ENCODE measurements around the gene TNNC1. TPM values are rescaled to one million over a fixed set of nuclear protein-coding genes. Genes with fewer than 3 reads are reported as not detected.

The TNNC1 gene
- total and polyA plus RNA-seq, 2 of the 13 experiments (the other 11 are each of a cell fraction or from before 2014, with no cell fraction given), result 11.8 to 36.4 TPM

DNA sequence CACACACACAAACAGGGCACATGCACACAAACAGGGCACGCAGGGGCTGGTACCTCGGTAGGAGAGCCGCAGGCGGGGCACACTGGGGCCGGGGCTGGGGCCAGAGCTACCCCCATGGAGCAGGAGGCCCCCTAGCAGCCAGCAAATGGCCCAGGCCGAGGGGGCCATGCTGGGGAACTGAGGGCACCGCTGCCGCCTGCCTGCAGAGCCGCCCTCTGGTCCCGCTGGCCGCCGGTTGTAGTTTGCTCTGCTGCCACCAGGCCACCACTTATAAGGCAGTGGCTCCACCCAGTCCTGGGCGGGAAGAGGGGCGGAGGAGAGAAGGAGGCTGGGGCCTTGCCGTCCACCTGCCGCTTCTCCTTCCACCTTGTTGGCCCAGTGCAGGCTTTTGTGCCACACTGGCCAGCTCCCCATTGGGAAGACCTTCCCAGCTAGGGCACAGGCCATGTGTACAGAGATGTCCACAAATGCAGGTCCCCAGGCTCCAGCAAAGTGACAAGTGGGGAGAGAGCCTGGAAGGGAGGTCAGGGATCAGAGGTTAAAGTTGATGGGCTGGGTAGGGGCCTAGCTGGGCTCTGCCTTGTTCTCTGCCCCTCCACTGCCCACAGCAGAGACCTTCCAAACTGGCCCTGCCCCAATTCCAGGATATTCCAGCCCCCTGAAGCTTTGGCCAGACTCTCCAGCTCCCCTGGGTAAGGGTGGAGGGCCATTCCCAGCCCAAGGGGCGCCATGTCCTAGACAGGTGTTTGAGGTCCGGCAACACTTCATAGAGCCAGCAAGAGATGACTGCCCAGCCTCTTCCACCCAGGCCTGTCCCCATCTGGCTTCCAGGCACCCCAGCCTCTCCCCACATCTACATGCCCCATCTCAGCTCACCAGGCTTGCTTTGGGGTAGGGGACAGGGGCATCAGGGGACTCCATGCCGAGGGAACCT is 8.7 kb downstream of the TNNC1 start, which contains the start of gene SEMA3G (continued):
- TF ChIP-seq BCL6 (CRISPR knock-in tag; IDR thresholded peaks at IDR 0.05), result peak; percentile 36; the same call in 1 of the 2 replicates
- TF ChIP-seq ZKSCAN8 (CRISPR knock-in tag; IDR thresholded peaks at IDR 0.05; ENCODE audit: borderline replicate concordance), result no peak
- peak; percentile 87 for TF ChIP-seq TAF1 (CRISPR knock-in tag; IDR thresholded peaks at IDR 0.05)
- no peak for TF ChIP-seq ZNF251 (CRISPR knock-in tag; IDR thresholded peaks at IDR 0.05)
- TF ChIP-seq SRSF9 (IDR thresholded peaks at IDR 0.05; ENCODE audit: borderline replicate concordance, insufficient read depth, low read depth, low read length, poor library complexity, severe bottlenecking), result no peak
- TF ChIP-seq, protein P1, sequence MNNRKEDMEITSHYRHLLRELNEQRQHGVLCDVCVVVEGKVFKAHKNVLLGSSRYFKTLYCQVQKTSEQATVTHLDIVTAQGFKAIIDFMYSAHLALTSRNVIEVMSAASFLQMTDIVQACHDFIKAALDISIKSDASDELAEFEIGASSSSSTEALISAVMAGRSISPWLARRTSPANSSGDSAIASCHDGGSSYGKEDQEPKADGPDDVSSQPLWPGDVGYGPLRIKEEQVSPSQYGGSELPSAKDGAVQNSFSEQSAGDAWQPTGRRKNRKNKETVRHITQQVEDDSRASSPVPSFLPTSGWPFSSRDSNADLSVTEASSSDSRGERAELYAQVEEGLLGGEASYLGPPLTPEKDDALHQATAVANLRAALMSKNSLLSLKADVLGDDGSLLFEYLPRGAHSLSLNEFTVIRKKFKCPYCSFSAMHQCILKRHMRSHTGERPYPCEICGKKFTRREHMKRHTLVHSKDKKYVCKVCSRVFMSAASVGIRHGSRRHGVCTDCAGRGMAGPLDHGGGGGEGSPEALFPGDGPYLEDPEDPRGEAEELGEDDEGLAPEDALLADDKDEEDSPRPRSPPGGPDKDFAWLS (CRISPR knock-in tag; IDR thresholded peaks at IDR 0.05; ENCODE audit: borderline replicate concordance), result no peak
- TF ChIP-seq SMARCC2 (IDR thresholded peaks at IDR 0.05), result no peak
- no peak for TF ChIP-seq PAX8 (CRISPR knock-in tag; IDR thresholded peaks at IDR 0.05; ENCODE audit: borderline replicate concordance)
- TF ChIP-seq, protein P2, sequence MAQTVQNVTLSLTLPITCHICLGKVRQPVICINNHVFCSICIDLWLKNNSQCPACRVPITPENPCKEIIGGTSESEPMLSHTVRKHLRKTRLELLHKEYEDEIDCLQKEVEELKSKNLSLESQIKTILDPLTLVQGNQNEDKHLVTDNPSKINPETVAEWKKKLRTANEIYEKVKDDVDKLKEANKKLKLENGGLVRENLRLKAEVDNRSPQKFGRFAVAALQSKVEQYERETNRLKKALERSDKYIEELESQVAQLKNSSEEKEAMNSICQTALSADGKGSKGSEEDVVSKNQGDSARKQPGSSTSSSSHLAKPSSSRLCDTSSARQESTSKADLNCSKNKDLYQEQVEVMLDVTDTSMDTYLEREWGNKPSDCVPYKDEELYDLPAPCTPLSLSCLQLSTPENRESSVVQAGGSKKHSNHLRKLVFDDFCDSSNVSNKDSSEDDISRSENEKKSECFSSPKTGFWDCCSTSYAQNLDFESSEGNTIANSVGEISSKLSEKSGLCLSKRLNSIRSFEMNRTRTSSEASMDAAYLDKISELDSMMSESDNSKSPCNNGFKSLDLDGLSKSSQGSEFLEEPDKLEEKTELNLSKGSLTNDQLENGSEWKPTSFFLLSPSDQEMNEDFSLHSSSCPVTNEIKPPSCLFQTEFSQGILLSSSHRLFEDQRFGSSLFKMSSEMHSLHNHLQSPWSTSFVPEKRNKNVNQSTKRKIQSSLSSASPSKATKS (CRISPR knock-in tag; IDR thresholded peaks at IDR 0.05), result no peak
- TF ChIP-seq, protein P3, sequence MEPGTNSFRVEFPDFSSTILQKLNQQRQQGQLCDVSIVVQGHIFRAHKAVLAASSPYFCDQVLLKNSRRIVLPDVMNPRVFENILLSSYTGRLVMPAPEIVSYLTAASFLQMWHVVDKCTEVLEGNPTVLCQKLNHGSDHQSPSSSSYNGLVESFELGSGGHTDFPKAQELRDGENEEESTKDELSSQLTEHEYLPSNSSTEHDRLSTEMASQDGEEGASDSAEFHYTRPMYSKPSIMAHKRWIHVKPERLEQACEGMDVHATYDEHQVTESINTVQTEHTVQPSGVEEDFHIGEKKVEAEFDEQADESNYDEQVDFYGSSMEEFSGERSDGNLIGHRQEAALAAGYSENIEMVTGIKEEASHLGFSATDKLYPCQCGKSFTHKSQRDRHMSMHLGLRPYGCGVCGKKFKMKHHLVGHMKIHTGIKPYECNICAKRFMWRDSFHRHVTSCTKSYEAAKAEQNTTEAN (CRISPR knock-in tag; conservative IDR thresholded peaks at IDR 0.05), result no peak
- no peak for TF ChIP-seq PAWR (CRISPR knock-in tag; IDR thresholded peaks at IDR 0.05; ENCODE audit: borderline replicate concordance)
- no peak for TF ChIP-seq BRD4 (CRISPR knock-in tag; IDR thresholded peaks at IDR 0.05)
- TF ChIP-seq ZNF737 (CRISPR knock-in tag; IDR thresholded peaks at IDR 0.05; ENCODE audit: borderline replicate concordance), result no peak
- TF ChIP-seq CEBPG (CRISPR knock-in tag; IDR thresholded peaks at IDR 0.05), result no peak
- no peak for TF ChIP-seq ZNF543 (CRISPR knock-in tag; IDR thresholded peaks at IDR 0.05)
- TF ChIP-seq, protein P4, sequence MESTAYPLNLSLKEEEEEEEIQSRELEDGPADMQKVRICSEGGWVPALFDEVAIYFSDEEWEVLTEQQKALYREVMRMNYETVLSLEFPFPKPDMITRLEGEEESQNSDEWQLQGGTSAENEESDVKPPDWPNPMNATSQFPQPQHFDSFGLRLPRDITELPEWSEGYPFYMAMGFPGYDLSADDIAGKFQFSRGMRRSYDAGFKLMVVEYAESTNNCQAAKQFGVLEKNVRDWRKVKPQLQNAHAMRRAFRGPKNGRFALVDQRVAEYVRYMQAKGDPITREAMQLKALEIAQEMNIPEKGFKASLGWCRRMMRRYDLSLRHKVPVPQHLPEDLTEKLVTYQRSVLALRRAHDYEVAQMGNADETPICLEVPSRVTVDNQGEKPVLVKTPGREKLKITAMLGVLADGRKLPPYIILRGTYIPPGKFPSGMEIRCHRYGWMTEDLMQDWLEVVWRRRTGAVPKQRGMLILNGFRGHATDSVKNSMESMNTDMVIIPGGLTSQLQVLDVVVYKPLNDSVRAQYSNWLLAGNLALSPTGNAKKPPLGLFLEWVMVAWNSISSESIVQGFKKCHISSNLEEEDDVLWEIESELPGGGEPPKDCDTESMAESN (CRISPR knock-in tag; conservative IDR thresholded peaks at IDR 0.05), result no peak
- TF ChIP-seq NR2F2 (IDR thresholded peaks at IDR 0.05; ENCODE audit: borderline replicate concordance, low read depth), result no peak; the same call in 1 of the 2 replicates
- TF ChIP-seq, protein P5, sequence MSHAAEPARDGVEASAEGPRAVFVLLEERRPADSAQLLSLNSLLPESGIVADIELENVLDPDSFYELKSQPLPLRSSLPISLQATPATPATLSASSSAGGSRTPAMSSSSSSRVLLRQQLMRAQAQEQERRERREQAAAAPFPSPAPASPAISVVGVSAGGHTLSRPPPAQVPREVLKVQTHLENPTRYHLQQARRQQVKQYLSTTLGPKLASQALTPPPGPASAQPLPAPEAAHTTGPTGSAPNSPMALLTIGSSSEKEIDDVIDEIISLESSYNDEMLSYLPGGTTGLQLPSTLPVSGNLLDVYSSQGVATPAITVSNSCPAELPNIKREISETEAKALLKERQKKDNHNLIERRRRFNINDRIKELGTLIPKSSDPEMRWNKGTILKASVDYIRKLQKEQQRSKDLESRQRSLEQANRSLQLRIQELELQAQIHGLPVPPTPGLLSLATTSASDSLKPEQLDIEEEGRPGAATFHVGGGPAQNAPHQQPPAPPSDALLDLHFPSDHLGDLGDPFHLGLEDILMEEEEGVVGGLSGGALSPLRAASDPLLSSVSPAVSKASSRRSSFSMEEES (CRISPR knock-in tag; IDR thresholded peaks at IDR 0.05), result no peak
- peak; percentile 55; the same call in 1 of the 2 replicates for TF ChIP-seq BORCS8-MEF2B (CRISPR knock-in tag; IDR thresholded peaks at IDR 0.05)
- peak; percentile 28; the same call in 1 of the 2 replicates for TF ChIP-seq YEATS2 (CRISPR knock-in tag; IDR thresholded peaks at IDR 0.05; ENCODE audit: borderline replicate concordance)
- TF ChIP-seq KMT2A (CRISPR knock-in tag; IDR thresholded peaks at IDR 0.05), result no peak

Measured in HepG2 (cell line).